Panc1 (cell line): ENCODE measurements around the gene CRIM1. TPM values are rescaled to one million over a fixed set of nuclear protein-coding genes. Genes with fewer than 3 reads are reported as not detected.

ENCODE experiments used
- ATAC-seq: fragments of 200-7000 bp; cut with Tn5 transposase; 2 replicates; pipeline ENCODE4 v1.9.1; 2020; ENCODE audit warnings: mild to moderate bottlenecking, moderate library complexity
- BruUV-seq: library from RNA; stranded (reverse); fragments of 400-500 nt; replicated peaks from 2 replicates; lab custom pipeline; 2021; lab: Mats Ljungman, UMichigan
- CTCF ChIA-PET: fragments of 300-600 bp; sonication (Branson Sonifier 250); formaldehyde crosslinking; loops from one replicate; lab custom pipeline; 2022; ENCODE audit warnings: antibody characterized with exemption; lab: Charles Lee
- POLR2A ChIA-PET: fragments of 300-600 bp; sonication (Branson Sonifier 250); formaldehyde crosslinking; loops from one replicate; lab custom pipeline; 2022; ENCODE audit warnings: antibody characterized with exemption; lab: Charles Lee
- DNase-seq: peaks from one replicate; pipeline ENCODE4 v3.0.0-alpha.2; 2010; ENCODE audit warnings: low read depth, low spot score
- H3K27ac ChIP-seq: 2 replicates; pipeline ENCODE4 v1.5.1; 2011; ENCODE audit warnings: mild to moderate bottlenecking, low read length, inconsistent platforms
- H3K27me3 ChIP-seq: fragments of 200-500 bp; sonication (Bioruptor generic); 2 replicates; pipeline ENCODE4 v1.6.0; 2014; ENCODE audit warnings: low read length, inconsistent platforms; ENCODE audit not compliant: control insufficient read depth, insufficient read depth
- H3K36me3 ChIP-seq: fragments of 200-500 bp; sonication (Bioruptor generic); 2 replicates; pipeline ENCODE4 v1.5.1; 2014; ENCODE audit warnings: inconsistent platforms, mild to moderate bottlenecking, low read length, moderate library complexity; ENCODE audit not compliant: control insufficient read depth, insufficient read depth
- H3K4me1 ChIP-seq: 2 replicates; pipeline ENCODE4 v1.5.1; 2011; ENCODE audit warnings: inconsistent platforms, mild to moderate bottlenecking, low read length, moderate library complexity; ENCODE audit not compliant: control insufficient read depth, insufficient read depth
- H3K4me3 ChIP-seq, 2 experiments: 2 replicates each; pipeline ENCODE4 v1.5.1; 2011 to 2012; ENCODE audit warnings: low read depth in 2 of 2, low read length in 2 of 2, mild to moderate bottlenecking in 2 of 2, inconsistent platforms in 1 of 2, moderate library complexity in 1 of 2
- H3K9me3 ChIP-seq: fragments of 200-500 bp; sonication (Bioruptor generic); 2 replicates; pipeline ENCODE4 v1.5.1; 2014; ENCODE audit warnings: low read depth, mild to moderate bottlenecking, inconsistent platforms, low read length, moderate library complexity; ENCODE audit not compliant: control insufficient read depth, insufficient read depth
- POLR2AphosphoS5 ChIP-seq: IDR thresholded peaks from 2 replicates; pipeline ENCODE4 v1.6.1; 2012; ENCODE audit warnings: mild to moderate bottlenecking, low read depth, low read length, moderate library complexity
- SIN3A ChIP-seq: IDR thresholded peaks from 2 replicates; pipeline ENCODE4 v1.6.1; 2012; ENCODE audit warnings: low read depth, mild to moderate bottlenecking, low read length, moderate library complexity, borderline replicate concordance; ENCODE audit not compliant: insufficient read depth
- TCF7L2 ChIP-seq: IDR thresholded peaks from 2 replicates; pipeline ENCODE4 v1.6.1; 2011; ENCODE audit warnings: mild to moderate bottlenecking, low read depth, low read length, inconsistent platforms
- in situ Hi-C: cut with HindIII; loops from 2 replicates; pipeline ENCODE4 v1.10.0; 2016; ENCODE audit warnings: low sequenced_read_pairs, low pct_unique_long_range_greater_than_20kb
- intact Hi-C: fragments of 100-400 bp; cut with micrococcal nuclease; formaldehyde crosslinking; loops from one replicate; pipeline ENCODE4 v1.10.0; 2022; ENCODE audit not compliant: unreplicated experiment
- total RNA-seq: library from RNA; stranded (reverse); gene quantifications from one replicate; pipeline ENCODE4 v1.2.1, GENCODE V29; 2021; ENCODE audit not compliant: unreplicated experiment
- TF ChIP-seq, protein P1 (sequence below), 2 experiments: IDR thresholded peaks; 2 replicates each; pipeline ENCODE4 v1.6.1; 2011 to 2012; ENCODE audit warnings: low read depth in 2 of 2, control low read depth in 1 of 2, low read length in 1 of 2, mild to moderate bottlenecking in 1 of 2, moderate library complexity in 1 of 2; ENCODE audit not compliant: insufficient read depth in 1 of 2
- TF ChIP-seq, protein P2 (sequence below): fragments of 450-650 bp; IDR thresholded peaks from 2 replicates; pipeline ENCODE4 v1.5.1; 2017; ENCODE audit warnings: mild to moderate bottlenecking

CRIM1 gene
- total RNA-seq, 1 experiment from 2014 or later = 290 TPM

DNA sequence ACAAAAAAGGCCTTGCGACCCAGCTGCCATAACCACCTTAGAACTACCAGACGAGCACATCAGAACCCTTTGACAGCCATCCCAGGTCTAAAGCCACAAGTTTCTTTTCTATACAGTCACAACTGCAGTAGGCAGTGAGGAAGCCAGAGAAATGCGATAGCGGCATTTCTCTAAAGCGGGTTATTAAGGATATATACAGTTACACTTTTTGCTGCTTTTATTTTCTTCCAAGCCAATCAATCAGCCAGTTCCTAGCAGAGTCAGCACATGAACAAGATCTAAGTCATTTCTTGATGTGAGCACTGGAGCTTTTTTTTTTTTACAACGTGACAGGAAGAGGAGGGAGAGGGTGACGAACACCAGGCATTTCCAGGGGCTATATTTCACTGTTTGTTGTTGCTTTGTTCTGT, 193.6 kb downstream of the CRIM1 start:
- ChIA-PET CTCF (interaction anchor here (0.8 kb wide), 1 partner anchor 115 kb away, joined by 4 read pairs; no protein-coding TSS in a partner anchor), POLR2A (no interaction called here)
- in situ Hi-C loops = no loop called here
- ATAC-seq (no peak; the same call in 1 of the 2 replicates), DNase-seq (no peak)
- TF ChIP-seq SIN3A (no peak), POLR2AphosphoS5 (no peak; the same call in 1 of the 2 replicates), TCF7L2 (no peak)
- TF ChIP-seq, protein P1, sequence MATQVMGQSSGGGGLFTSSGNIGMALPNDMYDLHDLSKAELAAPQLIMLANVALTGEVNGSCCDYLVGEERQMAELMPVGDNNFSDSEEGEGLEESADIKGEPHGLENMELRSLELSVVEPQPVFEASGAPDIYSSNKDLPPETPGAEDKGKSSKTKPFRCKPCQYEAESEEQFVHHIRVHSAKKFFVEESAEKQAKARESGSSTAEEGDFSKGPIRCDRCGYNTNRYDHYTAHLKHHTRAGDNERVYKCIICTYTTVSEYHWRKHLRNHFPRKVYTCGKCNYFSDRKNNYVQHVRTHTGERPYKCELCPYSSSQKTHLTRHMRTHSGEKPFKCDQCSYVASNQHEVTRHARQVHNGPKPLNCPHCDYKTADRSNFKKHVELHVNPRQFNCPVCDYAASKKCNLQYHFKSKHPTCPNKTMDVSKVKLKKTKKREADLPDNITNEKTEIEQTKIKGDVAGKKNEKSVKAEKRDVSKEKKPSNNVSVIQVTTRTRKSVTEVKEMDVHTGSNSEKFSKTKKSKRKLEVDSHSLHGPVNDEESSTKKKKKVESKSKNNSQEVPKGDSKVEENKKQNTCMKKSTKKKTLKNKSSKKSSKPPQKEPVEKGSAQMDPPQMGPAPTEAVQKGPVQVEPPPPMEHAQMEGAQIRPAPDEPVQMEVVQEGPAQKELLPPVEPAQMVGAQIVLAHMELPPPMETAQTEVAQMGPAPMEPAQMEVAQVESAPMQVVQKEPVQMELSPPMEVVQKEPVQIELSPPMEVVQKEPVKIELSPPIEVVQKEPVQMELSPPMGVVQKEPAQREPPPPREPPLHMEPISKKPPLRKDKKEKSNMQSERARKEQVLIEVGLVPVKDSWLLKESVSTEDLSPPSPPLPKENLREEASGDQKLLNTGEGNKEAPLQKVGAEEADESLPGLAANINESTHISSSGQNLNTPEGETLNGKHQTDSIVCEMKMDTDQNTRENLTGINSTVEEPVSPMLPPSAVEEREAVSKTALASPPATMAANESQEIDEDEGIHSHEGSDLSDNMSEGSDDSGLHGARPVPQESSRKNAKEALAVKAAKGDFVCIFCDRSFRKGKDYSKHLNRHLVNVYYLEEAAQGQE (IDR thresholded peaks at IDR 0.05; ENCODE audit: insufficient read depth in 1 of 2, low read depth in 2 of 2, low read length in 1 of 2) = no peak
- TF ChIP-seq, protein P2, sequence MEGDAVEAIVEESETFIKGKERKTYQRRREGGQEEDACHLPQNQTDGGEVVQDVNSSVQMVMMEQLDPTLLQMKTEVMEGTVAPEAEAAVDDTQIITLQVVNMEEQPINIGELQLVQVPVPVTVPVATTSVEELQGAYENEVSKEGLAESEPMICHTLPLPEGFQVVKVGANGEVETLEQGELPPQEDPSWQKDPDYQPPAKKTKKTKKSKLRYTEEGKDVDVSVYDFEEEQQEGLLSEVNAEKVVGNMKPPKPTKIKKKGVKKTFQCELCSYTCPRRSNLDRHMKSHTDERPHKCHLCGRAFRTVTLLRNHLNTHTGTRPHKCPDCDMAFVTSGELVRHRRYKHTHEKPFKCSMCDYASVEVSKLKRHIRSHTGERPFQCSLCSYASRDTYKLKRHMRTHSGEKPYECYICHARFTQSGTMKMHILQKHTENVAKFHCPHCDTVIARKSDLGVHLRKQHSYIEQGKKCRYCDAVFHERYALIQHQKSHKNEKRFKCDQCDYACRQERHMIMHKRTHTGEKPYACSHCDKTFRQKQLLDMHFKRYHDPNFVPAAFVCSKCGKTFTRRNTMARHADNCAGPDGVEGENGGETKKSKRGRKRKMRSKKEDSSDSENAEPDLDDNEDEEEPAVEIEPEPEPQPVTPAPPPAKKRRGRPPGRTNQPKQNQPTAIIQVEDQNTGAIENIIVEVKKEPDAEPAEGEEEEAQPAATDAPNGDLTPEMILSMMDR = no peak
- no peaks in the 10 kb centered on the region for H3K27me3 ChIP-seq
- H3K9me3 ChIP-seq = no peaks in the 10 kb centered on the region
- BruUV-seq = TSS peak; percentile 83
- peaks cover 54% of the 10 kb centered on the region for H3K36me3 ChIP-seq
- no peak overlapping the region for H3K4me3 ChIP-seq
- peak overlapping the region; percentile 74 for H3K27ac ChIP-seq
- peaks cover 95% of the 10 kb centered on the region for H3K4me1 ChIP-seq
- intact Hi-C loops = no loop called here

DNA sequence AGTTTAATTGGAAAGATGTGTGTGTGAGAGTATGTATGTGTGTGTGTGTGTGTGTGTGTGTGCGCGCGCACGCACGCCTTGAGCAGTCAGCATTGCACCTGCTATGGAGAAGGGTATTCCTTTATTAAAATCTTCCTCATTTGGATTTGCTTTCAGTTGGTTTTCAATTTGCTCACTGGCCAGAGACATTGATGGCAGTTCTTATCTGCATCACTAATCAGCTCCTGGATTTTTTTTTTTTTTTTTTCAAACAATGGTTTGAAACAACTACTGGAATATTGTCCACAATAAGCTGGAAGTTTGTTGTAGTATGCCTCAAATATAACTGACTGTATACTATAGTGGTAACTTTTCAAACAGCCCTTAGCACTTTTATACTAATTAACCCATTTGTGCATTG, 194.4 kb downstream of the CRIM1 start:
- Histone ChIP-seq H3K9me3 (no peaks in the 10 kb centered on the region), H3K36me3 (peaks cover 51% of the 10 kb centered on the region), H3K27ac (peak overlapping the region; percentile 99), H3K4me1 (peaks cover 95% of the 10 kb centered on the region), H3K27me3 (no peaks in the 10 kb centered on the region), H3K4me3 (no peak overlapping the region)
- no peak for DNase-seq
- no TSS peak for BruUV-seq
- POLR2A ChIA-PET = no interaction called here
- intact Hi-C loops (no loop called here), in situ Hi-C loops (no loop called here)
- CTCF ChIA-PET = interaction anchor here (0.7 kb wide), 2 partner anchors 122 to 552 kb away, joined by 3 to 6 read pairs; no protein-coding TSS in a partner anchor
- no peak for ATAC-seq
- TF ChIP-seq, protein P1 (IDR thresholded peaks at IDR 0.05; ENCODE audit: insufficient read depth in 1 of 2, low read depth in 2 of 2, low read length in 1 of 2) = no peak
- TF ChIP-seq TCF7L2 (no peak), SIN3A (no peak), POLR2AphosphoS5 (no peak)
- TF ChIP-seq, protein P2 = no peak
